ENCODE results near the gene FKBP14.
"Not testable (repeated sequence)": the region's sequence is repeated elsewhere in the genome, so short reads cannot be mapped to it uniquely, and the experiment has no call there.

Gene FKBP14

GRCh38 chr7:29972315-29972669, 54.2 kb downstream of the FKBP14 start:
- no peak for TF ChIP-seq CTCF (IDR thresholded peaks at IDR 0.05; ENCODE audit: low read depth, low read length)
- no peak for DNase-seq (ENCODE audit: extremely low read depth, low read depth)

- no peak for TF ChIP-seq CTCF (IDR thresholded peaks at IDR 0.05; ENCODE audit: low read depth, low read length)
- no peak for DNase-seq (ENCODE audit: extremely low read depth, low read depth)
These were observed 54.8 kb downstream of the FKBP14 start for GRCh38 chr7:29971566-29972314.

GRCh38 chr7:29970158-29970557, 56.3 kb downstream of the FKBP14 start:
- no peak for DNase-seq (ENCODE audit: extremely low read depth, low read depth)
- TF ChIP-seq CTCF (IDR thresholded peaks at IDR 0.05; ENCODE audit: low read depth, low read length), result no peak

- no peak for DNase-seq (ENCODE audit: extremely low read depth, low read depth)
- TF ChIP-seq CTCF (IDR thresholded peaks at IDR 0.05; ENCODE audit: low read depth, low read length), result no peak
These were observed 56.8 kb downstream of the FKBP14 start for GRCh38 chr7:29969738-29970137.

GRCh38 chr7:29968683-29969395, 57.7 kb downstream of the FKBP14 start:
- no peak for DNase-seq (ENCODE audit: extremely low read depth, low read depth)
- no peak for TF ChIP-seq CTCF (IDR thresholded peaks at IDR 0.05; ENCODE audit: low read depth, low read length)

- TF ChIP-seq CTCF (IDR thresholded peaks at IDR 0.05; ENCODE audit: low read depth, low read length), result no peak
- DNase-seq (ENCODE audit: extremely low read depth, low read depth), result no peak
These were observed 61.5 kb downstream of the FKBP14 start for GRCh38 chr7:29965030-29965429.

GRCh38 chr7:29962035-29962434, 64.5 kb downstream of the FKBP14 start:
- no peak for TF ChIP-seq CTCF (IDR thresholded peaks at IDR 0.05; ENCODE audit: low read depth, low read length)
- DNase-seq (ENCODE audit: extremely low read depth, low read depth), result no peak

- not testable (repeated sequence) for DNase-seq (ENCODE audit: extremely low read depth, low read depth)
These were observed 64.9 kb downstream of the FKBP14 start for GRCh38 chr7:29961611-29962010.

All from AG09319 (cell line).